NB4 (cell line): ENCODE results near the gene ZNF407.

Source experiments
- DNase-seq: peaks from one replicate; pipeline ENCODE4 v3.0.0; 2010; ENCODE audit warnings: low read depth
- H3K4me3 ChIP-seq: one replicate; pipeline ENCODE4 v1.5.1; 2011; ENCODE audit warnings: mild to moderate bottlenecking, low read depth, low read length, moderate library complexity
- MYC ChIP-seq: IDR thresholded peaks from 2 replicates; pipeline ENCODE4 v1.6.1; 2011; ENCODE audit warnings: low read depth, low read length
- POLR2A ChIP-seq: IDR thresholded peaks from 2 replicates; pipeline ENCODE4 v1.6.1; 2011; ENCODE audit warnings: mild to moderate bottlenecking; ENCODE audit not compliant: insufficient read length; ENCODE audit errors: extremely low read depth
- TF ChIP-seq, protein P1 (sequence below): IDR thresholded peaks from one replicate; pipeline ENCODE4 v1.5.1; 2012; ENCODE audit warnings: low read depth, low read length
- TF ChIP-seq, protein P2 (sequence below): IDR thresholded peaks from 2 replicates; pipeline ENCODE4 v1.6.1; 2011; ENCODE audit warnings: low read depth, low read length

Gene ZNF407

GRCh38 chr18:74695170-74695569 is 97.5 kb downstream of the ZNF407 start:
- TF ChIP-seq, protein P1, sequence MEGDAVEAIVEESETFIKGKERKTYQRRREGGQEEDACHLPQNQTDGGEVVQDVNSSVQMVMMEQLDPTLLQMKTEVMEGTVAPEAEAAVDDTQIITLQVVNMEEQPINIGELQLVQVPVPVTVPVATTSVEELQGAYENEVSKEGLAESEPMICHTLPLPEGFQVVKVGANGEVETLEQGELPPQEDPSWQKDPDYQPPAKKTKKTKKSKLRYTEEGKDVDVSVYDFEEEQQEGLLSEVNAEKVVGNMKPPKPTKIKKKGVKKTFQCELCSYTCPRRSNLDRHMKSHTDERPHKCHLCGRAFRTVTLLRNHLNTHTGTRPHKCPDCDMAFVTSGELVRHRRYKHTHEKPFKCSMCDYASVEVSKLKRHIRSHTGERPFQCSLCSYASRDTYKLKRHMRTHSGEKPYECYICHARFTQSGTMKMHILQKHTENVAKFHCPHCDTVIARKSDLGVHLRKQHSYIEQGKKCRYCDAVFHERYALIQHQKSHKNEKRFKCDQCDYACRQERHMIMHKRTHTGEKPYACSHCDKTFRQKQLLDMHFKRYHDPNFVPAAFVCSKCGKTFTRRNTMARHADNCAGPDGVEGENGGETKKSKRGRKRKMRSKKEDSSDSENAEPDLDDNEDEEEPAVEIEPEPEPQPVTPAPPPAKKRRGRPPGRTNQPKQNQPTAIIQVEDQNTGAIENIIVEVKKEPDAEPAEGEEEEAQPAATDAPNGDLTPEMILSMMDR, result no peak
- no peak for TF ChIP-seq POLR2A
- no peak for DNase-seq
- no peak overlapping the region for H3K4me3 ChIP-seq

DNA sequence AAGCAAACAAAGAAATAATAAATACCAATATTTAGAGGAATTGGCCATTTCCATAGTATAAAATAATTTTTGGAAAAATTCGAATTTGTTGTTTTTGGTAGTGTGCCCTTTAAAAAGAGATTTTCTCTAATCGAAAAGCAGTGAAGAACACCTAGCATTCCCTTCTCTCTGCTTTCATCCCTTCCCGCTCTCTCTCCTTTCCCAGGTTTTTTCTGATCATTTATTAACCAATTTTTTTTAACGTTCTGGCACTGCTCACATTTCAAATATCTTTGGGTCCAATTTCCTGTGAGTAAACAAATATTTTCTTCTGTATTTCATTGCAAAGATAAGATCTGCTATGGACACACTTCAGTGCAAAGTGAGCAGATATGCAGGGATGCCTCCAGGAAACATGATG is 101.2 kb downstream of the ZNF407 start:
- TF ChIP-seq POLR2A (no peak), MYC (no peak)
- TF ChIP-seq, protein P1, result no peak
- TF ChIP-seq, protein P2, sequence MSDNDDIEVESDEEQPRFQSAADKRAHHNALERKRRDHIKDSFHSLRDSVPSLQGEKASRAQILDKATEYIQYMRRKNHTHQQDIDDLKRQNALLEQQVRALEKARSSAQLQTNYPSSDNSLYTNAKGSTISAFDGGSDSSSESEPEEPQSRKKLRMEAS, result no peak
- H3K4me3 ChIP-seq, result no peak overlapping the region
- DNase-seq, result no peak

GRCh38 chr18:74699455-74699854 is 101.8 kb downstream of the ZNF407 start:
- H3K4me3 ChIP-seq, result no peak overlapping the region
- TF ChIP-seq POLR2A (no peak), MYC (no peak)
- TF ChIP-seq, protein P2, result no peak
- TF ChIP-seq, protein P1, result no peak

GRCh38 chr18:74702950-74703349 is 105.3 kb downstream of the ZNF407 start:
- no peak for DNase-seq
- TF ChIP-seq, protein P1, result no peak
- TF ChIP-seq POLR2A, result no peak
- no peak overlapping the region for H3K4me3 ChIP-seq

More at GRCh38 chr18:74699455-74699854, 101.8 kb downstream of the ZNF407 start:
- no peak for DNase-seq

DNA sequence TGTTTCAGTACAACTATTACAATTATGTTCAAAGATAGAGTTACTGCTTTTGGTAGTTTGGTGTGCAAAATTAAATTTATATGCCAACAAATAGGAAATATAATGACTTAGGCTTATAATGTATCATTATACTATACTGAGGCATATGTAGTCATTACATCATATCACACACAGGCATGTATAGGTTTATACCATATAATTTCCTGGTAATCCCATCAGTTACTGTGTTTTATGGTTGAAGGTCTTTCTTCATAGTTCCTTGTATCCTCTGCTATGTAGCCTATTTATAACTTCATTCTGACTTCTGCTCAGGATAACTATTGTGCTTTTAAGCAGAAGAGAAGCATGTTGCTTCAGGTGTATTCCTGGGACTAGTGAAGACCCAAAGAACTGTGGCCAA is 110.5 kb downstream of the ZNF407 start:
- H3K4me3 ChIP-seq, result no peak overlapping the region
- DNase-seq, result no peak
- TF ChIP-seq, protein P2, result no peak
- TF ChIP-seq, protein P1, result no peak
- TF ChIP-seq MYC (no peak), POLR2A (no peak)

GRCh38 chr18:74709452-74709851 is 111.8 kb downstream of the ZNF407 start:
- H3K4me3 ChIP-seq, result no peak overlapping the region
- TF ChIP-seq, protein P2, result no peak
- TF ChIP-seq, protein P1, result no peak
- TF ChIP-seq MYC, result no peak
- TF ChIP-seq POLR2A, result no peak
- DNase-seq, result no peak
